Stimulated activated CD4-positive, alpha-beta T cell treated with anti-CD3 and anti-CD28 coated beads, Interleukin-2, amount 100 ng/mL, for 4 hours (primary cell): Measurements from ENCODE around the gene C10orf88.

Experiments used
- DNase-seq: peaks from one replicate; pipeline ENCODE4 v3.0.0-alpha.2; 2020; ENCODE audit warnings: low read depth

The C10orf88 gene

DNA sequence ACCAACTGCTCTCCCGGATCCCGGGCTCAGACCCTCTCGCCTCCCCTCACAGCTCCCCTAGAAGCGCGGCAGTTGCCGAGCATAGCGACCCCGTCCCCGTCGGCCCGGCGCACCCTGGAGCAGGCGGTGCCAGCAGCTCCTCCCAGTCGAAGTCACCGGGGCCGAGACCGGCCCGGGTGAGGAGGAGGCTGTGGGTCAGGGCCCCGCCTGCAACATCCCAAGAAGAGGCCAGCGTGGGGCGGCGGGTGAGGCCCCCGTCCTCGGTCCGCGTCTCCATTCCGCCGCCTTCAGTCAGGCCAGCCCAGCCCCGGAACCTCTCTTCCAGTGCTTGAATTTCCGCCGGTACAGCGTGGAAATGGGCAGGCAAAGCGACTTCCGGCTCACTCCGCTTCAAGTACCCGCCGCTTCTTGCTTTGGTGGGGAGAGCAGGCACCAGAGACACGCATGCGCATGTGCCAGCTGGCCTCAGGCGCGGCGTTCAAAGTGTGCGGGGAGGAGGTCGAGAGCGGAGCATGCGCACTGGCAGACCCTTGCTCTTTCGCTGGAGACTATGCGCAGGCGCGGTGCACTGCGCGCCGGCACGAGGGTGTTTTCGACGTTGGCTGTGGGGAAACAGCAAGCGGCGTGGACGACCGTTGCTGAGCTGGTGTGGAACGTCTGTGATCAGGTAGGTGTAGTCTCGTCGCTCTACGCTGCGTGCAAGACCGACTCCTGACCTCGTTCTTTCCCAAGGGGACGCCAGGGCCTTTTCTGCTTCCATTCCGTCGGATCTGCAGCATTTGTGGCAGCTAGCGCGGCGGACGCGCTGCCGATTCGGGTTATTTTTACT, at the start of gene C10orf88:
C10orf88 (minus strand) TSS at position 326 of the 829 bp plus-strand sequence; CDS start at position 277, 49 bp downstream.
- peak; percentile 98 for DNase-seq

DNA sequence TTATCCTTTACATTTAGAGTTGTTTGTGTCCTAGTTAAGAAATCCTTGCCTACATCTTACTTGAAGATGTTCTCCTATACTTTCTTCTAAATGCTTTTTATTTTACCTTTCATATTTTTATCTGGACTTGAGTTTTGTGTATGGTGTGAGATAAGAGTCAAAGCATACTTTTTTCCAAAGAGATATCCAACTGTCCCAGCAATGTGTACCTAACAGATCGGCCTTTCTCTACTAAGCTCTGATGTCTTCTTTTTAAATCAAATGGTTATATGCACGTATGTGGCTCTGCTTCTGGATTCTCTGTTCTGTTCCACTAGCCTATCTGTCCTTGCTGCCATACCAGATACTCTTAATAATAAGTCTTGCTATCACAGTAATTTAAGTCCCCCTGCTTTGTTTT, 47.3 kb upstream of the C10orf88 start:
- no peak for DNase-seq

GRCh38 chr10:123000155-123000554, 46.1 kb upstream of the C10orf88 start:
- DNase-seq = no peak

GRCh38 chr10:122999347-122999746, 45.3 kb upstream of the C10orf88 start:
- DNase-seq = no peak

- DNase-seq = no peak
These were observed 44.9 kb upstream of the C10orf88 start for GRCh38 chr10:122998934-122999333.

GRCh38 chr10:122998360-122998917, 44.4 kb upstream of the C10orf88 start:
- DNase-seq = no peak

DNA sequence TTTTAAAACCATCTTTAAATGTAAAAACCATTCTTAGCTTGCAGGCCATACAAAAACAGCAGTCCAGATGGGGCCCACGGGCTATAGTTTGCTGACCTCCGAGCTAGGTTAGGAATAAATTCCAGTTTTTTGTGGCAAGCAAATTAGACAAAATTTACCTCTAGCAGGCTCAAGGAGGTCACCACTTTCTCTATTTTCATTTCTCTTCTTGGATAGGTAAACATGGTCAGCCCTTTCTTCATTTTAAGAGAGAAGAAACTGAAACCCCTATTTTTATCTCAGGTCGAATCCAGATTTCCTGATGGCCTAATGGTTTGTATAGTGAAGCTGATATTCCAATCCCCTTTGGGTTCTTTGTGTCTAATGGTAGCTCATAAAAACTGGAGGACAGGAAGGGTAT, 43.8 kb upstream of the C10orf88 start:
- no peak for DNase-seq

GRCh38 chr10:122995936-122996335, 41.9 kb upstream of the C10orf88 start:
- no peak for DNase-seq

- no peak for DNase-seq
These were observed 39.8 kb upstream of the C10orf88 start for GRCh38 chr10:122993797-122994336.

DNA sequence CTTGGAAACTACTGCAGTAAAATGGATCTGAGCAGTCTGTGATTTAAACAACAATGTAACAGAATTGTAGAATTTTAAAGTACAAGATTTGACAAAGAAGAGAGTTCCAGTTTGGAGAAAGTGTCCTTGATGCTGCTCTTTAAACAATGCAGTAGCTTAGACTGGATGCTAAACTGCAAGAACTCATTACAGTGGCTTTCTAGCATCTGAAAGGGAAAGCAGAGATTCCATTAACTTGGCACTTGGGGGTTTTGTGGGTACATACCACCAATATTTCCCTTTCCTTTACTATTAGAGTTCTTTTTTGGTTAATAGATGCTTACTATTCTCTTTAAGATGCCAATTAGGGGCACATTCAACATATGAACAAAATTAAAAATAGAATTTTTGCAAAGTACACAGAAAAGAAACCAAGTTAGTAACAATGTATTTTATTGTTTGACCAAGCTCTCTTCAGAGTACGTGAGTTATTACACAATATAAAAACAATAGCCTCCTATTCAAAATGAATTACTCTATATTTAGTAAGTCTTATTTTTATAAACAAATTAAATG, 38.1 kb upstream of the C10orf88 start:
- DNase-seq = no peak

DNA sequence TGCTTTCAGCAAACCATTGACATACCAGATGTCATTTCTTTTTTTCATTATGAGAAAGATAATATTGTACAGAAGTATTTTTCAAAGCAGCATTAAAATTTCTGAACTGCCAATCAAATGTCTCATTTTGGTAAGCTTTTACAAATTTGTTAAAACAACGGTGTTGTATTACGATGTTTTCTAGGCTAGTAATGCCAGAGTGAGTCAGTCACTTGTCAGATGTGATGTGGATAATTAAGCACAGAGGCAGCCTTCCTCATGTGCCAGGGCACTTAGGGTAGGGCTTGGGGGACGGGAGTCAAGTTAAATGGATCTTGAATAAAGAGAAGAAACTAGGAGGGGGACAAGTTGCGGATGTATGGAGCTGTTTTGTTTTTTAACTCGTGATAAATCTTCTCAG, 36.3 kb upstream of the C10orf88 start:
- no peak for DNase-seq

DNA sequence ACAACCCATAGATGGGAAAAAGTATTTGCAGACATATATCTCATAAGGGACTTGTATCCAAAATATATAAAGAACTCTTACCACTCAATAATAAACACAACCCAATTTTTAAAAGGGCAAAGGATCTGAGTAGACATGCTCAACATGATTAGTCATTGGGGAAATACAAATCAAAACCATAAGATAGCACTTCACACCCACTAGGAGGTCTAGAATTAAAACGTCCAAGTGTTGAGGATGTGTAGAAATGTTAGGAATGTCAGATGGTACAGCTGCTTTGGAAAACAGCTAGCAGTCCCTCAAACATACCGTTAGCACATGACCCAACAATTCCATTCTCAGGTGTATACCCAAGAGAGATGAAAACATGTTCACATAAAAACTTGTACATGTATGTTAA, 34.5 kb upstream of the C10orf88 start:
- DNase-seq = no peak

GRCh38 chr10:122986335-122986734, 32.3 kb upstream of the C10orf88 start:
- no peak for DNase-seq

DNA sequence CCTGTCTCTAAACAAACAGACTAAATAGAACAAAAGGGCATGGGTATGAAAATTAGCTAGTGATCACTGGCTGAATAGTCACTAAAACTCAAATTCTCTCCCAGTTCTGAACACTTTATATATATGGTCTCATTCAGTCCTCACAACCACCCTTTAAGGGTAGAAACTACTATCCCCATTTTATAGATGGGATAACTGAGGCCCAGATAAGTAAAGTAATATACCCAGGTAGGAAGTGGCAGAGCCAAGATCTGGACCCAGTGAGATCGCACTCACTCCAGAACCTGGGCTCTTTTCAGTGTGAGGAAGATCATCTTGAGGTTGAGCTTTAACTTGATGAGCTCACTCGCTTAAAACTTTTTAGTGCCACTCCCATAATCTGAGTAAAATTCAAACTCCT, 30.7 kb upstream of the C10orf88 start:
- no peak for DNase-seq

GRCh38 chr10:122983898-122984297, 29.9 kb upstream of the C10orf88 start:
- DNase-seq = no peak

GRCh38 chr10:122981066-122981464, 27.0 kb upstream of the C10orf88 start:
- DNase-seq = no peak

DNA sequence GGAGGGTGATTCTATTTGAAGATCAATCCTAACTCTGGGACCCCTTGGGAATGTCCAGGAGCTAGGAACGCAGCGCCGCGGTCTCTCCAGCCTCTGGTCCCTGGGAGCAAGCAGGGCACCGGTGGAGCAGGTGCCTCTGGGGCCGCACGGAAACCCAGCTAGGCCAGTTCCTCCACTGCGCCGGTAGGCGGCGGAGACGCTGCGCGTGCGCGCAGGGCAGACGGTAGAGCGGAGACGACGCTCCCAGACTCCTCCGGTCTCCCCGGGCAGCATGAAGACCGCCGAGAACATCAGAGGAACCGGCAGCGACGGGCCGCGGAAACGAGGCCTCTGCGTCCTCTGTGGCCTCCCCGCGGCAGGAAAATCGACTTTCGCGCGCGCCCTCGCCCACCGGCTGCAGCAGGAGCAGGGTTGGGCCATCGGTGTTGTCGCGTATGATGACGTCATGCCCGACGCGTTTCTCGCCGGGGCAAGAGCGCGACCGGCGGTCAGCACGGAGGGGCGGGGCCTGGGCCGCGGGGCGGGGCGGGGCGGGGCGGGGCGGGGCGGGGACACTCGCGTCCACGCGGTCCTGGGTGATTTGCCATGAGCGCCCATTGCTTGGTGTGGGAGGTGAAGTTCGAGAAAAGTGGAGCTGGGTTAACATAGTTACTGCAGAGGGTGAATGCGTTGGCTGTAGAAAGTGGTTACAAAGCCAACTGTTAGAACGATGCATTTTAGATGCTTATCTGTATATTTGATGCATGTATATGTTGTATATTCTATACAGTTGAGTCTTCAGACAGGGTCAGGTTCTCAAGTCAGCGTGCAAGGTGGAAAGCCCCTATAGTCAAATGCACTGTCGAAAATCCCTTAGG, 26.4 kb upstream of the C10orf88 start, which contains the start of gene PSTK:
PSTK (plus strand) TSS at position 193 of the 857 bp plus-strand sequence; CDS start at position 272, 79 bp downstream.
- DNase-seq = peak; percentile 81

DNA sequence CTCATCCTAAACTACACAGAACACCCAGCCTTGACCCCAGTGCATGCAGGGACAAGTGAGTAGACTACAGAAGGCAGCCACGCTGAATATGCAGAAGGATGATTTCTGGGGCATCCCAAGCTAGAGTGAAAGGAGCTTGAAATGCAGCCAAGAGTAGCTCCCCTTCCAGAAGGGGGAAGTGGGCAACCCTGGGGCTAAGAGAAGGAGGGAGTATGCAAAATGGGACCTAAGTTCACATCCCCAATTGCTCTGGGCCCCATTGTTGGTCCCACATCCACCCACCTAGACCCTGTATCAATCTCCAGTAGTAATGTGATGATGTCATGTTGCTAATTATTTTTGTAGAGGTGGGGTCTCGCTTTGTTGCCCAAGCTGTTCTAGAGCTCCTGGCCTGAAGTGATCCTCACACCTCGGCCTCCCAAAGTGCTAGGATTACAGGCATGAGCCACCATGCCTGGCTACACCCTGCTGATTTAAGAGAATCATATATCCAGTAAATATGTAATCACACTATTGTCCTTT, 20.6 kb upstream of the C10orf88 start:
- DNase-seq = no peak

DNA sequence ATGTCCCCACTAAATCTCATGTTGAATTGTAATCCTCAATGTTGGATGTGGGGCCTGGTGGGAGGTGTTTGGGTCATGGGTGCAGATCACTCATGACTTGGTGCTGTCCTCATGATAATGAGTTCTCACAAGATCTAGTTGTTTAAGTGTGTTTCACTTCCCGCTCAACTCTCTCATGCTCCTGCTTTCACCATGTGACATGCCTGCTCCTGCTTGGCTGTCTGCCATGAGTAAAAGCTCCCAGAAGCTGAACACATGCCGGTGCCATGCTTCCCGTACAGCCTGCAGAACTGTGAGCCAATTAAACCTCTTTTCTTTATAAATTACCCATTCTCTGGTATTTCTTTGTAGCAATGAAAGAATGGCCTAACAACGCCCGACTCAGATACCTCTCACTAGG, 20.0 kb upstream of the C10orf88 start:
- DNase-seq = no peak

DNA sequence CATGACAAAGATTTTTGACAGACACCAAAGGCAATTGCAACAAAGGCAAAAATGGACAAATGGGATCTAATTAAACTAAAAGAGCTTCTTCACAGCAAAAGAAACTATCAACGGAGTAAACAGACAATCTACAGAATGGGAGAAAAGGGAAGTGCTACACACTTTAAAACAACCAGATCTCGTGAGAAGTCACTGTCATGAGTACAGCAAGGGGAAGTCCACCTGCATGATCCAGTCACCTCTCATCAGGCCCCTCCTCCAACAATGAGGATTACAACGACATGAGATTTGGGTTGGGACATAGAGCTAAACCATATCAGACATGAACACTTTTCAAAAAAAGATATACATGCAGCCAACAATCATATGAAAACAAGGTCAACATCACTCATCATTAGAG, 14.7 kb upstream of the C10orf88 start:
- no peak for DNase-seq

DNA sequence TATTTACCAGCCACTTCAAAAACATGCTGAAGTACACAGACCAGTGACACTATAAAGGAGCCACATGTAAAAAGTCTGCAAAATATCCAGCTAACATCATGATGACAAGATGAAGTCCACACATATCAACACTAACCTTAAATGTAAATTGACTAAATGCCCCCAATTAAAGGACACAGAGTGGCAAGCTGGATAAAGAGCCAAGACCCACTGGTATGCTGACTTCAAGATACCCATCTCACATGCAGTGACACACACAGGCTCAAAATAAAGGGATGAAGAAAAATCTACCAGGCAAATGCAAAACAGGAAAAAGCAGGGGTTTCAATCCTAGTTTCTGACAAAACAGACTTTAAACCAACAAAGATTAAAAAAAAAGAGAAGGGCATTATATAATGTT, 12.9 kb upstream of the C10orf88 start:
- DNase-seq = no peak

DNA sequence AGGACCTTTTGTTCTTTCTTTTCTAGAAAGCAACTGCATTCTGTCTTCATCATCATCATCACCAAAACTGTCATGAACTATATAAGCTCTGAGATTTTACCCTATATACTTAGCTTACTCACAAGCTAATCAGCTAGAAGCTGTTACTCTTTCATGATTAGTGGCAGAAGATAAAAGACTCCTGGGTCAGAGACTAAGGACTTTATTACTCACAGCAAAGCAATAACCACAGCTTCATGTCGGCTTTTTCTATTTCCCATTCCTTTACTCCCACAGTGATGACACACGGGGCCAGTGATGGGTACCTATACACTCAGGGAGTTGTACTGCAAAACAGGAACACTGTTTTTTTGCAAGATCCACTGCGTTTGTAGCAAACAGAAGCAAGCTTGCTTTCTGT, 8.4 kb upstream of the C10orf88 start:
- DNase-seq = no peak
